ENCODE data around the gene CXXC1. TPM values are rescaled to one million over a fixed set of nuclear protein-coding genes. Genes with fewer than 3 reads are reported as not detected.

The CXXC1 gene
- total and polyA plus RNA-seq, 2 experiments from 2014 or later: 37.9 to 39.2 TPM

DNA sequence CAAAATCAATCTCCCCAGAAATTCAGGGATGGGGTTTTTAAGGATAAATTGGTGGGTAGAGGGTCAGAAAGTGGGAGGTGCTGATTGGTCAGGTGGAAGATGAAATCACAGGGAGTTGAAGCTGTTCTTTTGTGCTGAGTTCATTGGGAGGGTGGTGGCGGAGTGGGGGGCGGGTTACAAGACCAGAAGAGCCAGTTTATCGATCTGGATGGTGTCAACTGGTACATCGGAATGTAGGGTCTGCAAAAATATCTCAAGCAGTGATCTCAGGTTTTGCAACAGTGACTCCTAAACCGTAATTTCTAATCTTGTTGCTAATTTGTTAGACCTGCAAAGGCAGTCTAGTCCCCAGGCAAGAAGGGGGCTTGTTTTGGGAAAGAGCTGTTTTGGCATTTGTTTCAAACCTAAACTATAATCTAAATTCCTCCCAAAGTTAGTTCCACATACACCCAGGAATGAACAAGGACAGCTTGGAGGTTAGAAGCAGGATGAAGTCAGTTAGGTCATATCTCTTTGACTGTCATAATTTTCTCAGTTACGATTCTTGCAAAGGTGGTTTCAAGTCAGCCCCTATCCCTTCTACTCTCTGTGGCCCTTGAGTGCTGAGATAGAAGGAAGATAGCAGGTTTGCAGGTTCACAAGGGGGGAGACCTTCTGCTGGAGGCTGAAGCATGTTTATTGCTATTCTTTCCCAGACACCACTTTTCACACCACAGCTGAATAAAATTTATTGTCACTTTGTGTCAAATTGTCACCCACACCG, 12.3 kb upstream of the CXXC1 start:
- no peaks in the 10 kb centered on the region for H3K36me3 ChIP-seq (ENCODE audit: low read depth)
- 39 to 53% methylated on average over 7 of the region's 7 CpGs for WGBS, 2 experiments (ENCODE audit: low coverage in 1 of 2, low lambda C conversion rate in 2 of 2, missing lambda C conversion rate in 2 of 2)
- no peak overlapping the region for H3K27ac ChIP-seq
- no peaks in the 10 kb centered on the region for H3F3A ChIP-seq (ENCODE audit: insufficient read depth)
- DNase-seq: no peak
- H3K9ac ChIP-seq: no peak overlapping the region
- H3K4me3 ChIP-seq: no peak overlapping the region
- no peaks in the 10 kb centered on the region for H3K4me1 ChIP-seq (ENCODE audit: insufficient read depth)
- TF ChIP-seq EZH2phosphoT487 (IDR thresholded peaks at IDR 0.05; ENCODE audit: insufficient read depth, low read depth) (no peak), EZH2 (IDR thresholded peaks at IDR 0.05; ENCODE audit: insufficient read depth, poor library complexity, severe bottlenecking) (no peak)
- H3K9me3 ChIP-seq (ENCODE audit: low read depth): no peaks in the 10 kb centered on the region
- H3K79me2 ChIP-seq (ENCODE audit: insufficient read depth): no peaks in the 10 kb centered on the region
- no peak overlapping the region for H2AFZ ChIP-seq
- H4K20me1 ChIP-seq (ENCODE audit: insufficient read depth): no peaks in the 10 kb centered on the region
- peaks cover 14% of the 10 kb centered on the region for H3K27me3 ChIP-seq (replicated peaks; ENCODE audit: insufficient read depth)
- no peak overlapping the region for H3K4me2 ChIP-seq (ENCODE audit: unreplicated experiment)
- in situ Hi-C loops (cut with MboI): no loop called here
- no peaks in the 10 kb centered on the region for H3K9me2 ChIP-seq (ENCODE audit: insufficient read depth)

DNA sequence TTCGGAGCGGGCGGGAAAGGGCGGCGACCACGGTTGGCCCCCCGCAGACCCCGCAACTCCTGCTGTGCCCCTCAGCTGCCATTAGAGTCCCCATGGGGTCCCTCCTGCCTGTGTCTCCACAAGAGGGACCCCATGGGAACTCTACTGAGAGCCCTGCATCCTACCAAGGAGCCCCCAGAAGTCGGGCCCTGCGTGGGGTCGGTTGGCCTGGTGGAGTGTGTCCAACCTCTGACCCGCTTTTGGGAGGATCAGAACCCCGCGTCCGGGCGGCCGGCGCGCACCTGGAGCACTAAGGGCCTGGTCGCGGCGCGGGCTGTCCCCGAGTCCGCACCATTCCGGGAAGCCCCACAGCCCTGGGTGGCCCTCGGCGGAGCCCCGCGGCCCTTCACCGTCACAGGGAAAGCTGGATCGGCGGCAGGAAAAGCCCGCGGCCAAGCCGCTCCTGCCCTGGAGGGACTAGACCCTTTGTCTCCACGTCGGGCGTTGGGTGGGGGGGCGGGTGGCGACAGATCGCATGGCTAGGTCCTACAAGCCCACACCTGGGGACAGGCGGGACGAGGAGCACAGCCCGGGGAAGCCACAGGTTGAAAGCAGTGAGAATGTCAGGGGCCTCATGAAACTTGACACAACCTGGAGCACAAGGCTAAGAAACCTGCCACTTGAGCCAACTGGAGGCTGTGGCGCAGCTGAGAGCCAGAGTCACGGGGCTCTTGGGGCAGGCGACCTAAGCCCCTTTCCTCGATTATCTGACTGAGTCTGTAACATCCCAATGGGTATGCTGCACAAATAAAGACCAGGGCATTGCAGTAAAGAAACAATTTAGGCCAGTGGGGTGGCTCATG, 11.2 kb upstream of the CXXC1 start:
- no peaks in the 10 kb centered on the region for H3K9me3 ChIP-seq (ENCODE audit: low read depth)
- H4K20me1 ChIP-seq (ENCODE audit: insufficient read depth): no peaks in the 10 kb centered on the region
- H3F3A ChIP-seq (ENCODE audit: insufficient read depth): no peaks in the 10 kb centered on the region
- H3K9ac ChIP-seq: no peak overlapping the region
- TF ChIP-seq EZH2phosphoT487 (IDR thresholded peaks at IDR 0.05; ENCODE audit: insufficient read depth, low read depth) (no peak), EZH2 (IDR thresholded peaks at IDR 0.05; ENCODE audit: insufficient read depth, poor library complexity, severe bottlenecking) (no peak)
- H3K27ac ChIP-seq: no peak overlapping the region
- no peaks in the 10 kb centered on the region for H3K4me1 ChIP-seq (ENCODE audit: insufficient read depth)
- no peaks in the 10 kb centered on the region for H3K79me2 ChIP-seq (ENCODE audit: insufficient read depth)
- H3K4me2 ChIP-seq (ENCODE audit: unreplicated experiment): peak overlapping the region; percentile 96
- no peaks in the 10 kb centered on the region for H3K9me2 ChIP-seq (ENCODE audit: insufficient read depth)
- in situ Hi-C loops (cut with MboI): no loop called here
- H3K27me3 ChIP-seq (replicated peaks; ENCODE audit: insufficient read depth): peaks cover 9% of the 10 kb centered on the region
- whole genome bisulfite sequencing, 2 experiments (ENCODE audit: low coverage in 1 of 2, low lambda C conversion rate in 2 of 2, missing lambda C conversion rate in 2 of 2): 31 to 36% methylated on average over 47 to 48 of the region's 49 CpGs
- H3K36me3 ChIP-seq (ENCODE audit: low read depth): no peaks in the 10 kb centered on the region
- peak overlapping the region; percentile 76 for H3K4me3 ChIP-seq
- H2AFZ ChIP-seq: peak overlapping the region; percentile 99
- DNase-seq: no peak

DNA sequence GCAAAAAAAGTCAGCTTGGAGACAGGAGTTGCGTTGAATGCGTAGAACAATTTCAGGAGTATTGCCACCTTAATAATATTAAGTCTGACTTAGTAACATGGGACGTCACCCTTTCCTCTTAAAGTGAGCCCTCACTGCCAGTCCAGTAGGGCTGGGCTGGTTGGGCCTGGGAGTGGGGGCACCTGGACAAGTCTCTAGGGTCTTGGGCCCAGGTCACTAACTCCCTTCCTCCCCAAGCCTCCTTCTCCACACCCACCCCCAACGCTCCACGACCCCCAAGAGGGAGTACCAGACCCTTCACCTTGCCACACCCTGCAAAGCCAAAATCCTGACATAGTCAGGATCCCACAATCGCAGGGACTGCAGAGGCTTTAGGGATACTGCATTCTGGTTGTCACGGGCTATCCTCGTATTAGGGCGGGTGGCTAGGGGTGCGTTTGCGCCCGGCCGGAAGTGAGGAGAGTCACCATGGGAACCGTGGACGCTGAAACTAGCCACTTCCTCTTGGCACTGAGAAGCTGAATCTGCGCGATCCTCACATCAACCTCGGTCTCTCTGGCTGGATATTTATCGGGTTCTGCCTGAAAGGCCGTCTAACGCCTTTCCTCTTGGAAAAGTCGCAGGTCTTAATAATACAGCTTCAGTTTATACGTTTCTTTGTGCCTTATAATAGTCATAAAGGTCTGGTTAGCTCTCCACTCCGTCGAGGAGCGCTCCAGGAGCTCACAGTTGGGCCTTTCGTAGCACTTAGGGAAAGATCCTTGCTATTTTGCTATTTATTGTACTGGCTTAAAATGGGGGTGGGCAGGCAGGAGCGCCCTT, 10.3 kb upstream of the CXXC1 start:
- peak overlapping the region; percentile 96 for H3K4me2 ChIP-seq (ENCODE audit: unreplicated experiment)
- whole genome bisulfite sequencing, 2 experiments (ENCODE audit: low coverage in 1 of 2, low lambda C conversion rate in 2 of 2, missing lambda C conversion rate in 2 of 2): 7 to 8% methylated on average over 28 of the region's 28 CpGs
- H3K79me2 ChIP-seq (ENCODE audit: insufficient read depth): no peaks in the 10 kb centered on the region
- no peaks in the 10 kb centered on the region for H4K20me1 ChIP-seq (ENCODE audit: insufficient read depth)
- no peaks in the 10 kb centered on the region for H3K36me3 ChIP-seq (ENCODE audit: low read depth)
- peaks cover 4% of the 10 kb centered on the region for H3K27me3 ChIP-seq (replicated peaks; ENCODE audit: insufficient read depth)
- peak overlapping the region; percentile 29 for H3K9ac ChIP-seq
- H3K9me2 ChIP-seq (ENCODE audit: insufficient read depth): no peaks in the 10 kb centered on the region
- no peaks in the 10 kb centered on the region for H3K9me3 ChIP-seq (ENCODE audit: low read depth)
- H3K4me1 ChIP-seq (ENCODE audit: insufficient read depth): no peaks in the 10 kb centered on the region
- H3K27ac ChIP-seq: no peak overlapping the region
- no peak for TF ChIP-seq EZH2 (IDR thresholded peaks at IDR 0.05; ENCODE audit: insufficient read depth, poor library complexity, severe bottlenecking)
- no peak for TF ChIP-seq EZH2phosphoT487 (IDR thresholded peaks at IDR 0.05; ENCODE audit: insufficient read depth, low read depth)
- peak; percentile 87 for DNase-seq
- in situ Hi-C loops (cut with MboI): no loop called here
- H3F3A ChIP-seq (ENCODE audit: insufficient read depth): no peaks in the 10 kb centered on the region
- peak overlapping the region; percentile 76 for H3K4me3 ChIP-seq
- peak overlapping the region; percentile 99 for H2AFZ ChIP-seq

DNA sequence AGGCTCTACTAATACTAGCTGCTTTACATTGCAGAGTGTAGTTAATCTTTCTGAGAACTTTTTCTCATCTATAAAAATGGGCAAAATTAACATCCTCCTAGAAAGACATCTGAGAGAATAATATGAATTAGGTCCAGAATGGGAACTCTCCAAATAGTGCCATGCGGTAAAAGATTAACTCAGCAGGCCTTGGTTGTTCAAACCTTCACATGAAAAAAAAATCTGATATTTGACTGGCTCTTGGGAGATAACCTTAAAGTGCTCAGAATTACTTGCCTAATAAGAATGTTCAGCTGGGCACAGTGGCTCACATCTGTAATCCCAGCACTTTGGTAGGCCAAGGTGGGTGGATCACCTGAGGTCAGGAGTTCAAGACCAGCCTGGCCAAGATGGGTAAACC, 5.5 kb upstream of the CXXC1 start:
- TF ChIP-seq EZH2phosphoT487 (IDR thresholded peaks at IDR 0.05; ENCODE audit: insufficient read depth, low read depth): no peak
- no peak for TF ChIP-seq EZH2 (IDR thresholded peaks at IDR 0.05; ENCODE audit: insufficient read depth, poor library complexity, severe bottlenecking)
- Histone ChIP-seq H3K36me3 (ENCODE audit: low read depth) (no peaks in the 10 kb centered on the region), H3K9me3 (ENCODE audit: low read depth) (no peaks in the 10 kb centered on the region), H4K20me1 (ENCODE audit: insufficient read depth) (no peaks in the 10 kb centered on the region), H3K4me2 (ENCODE audit: unreplicated experiment) (no peak overlapping the region), H2AFZ (no peak overlapping the region), H3K27ac (no peak overlapping the region), H3K9me2 (ENCODE audit: insufficient read depth) (no peaks in the 10 kb centered on the region), H3K9ac (no peak overlapping the region), H3F3A (ENCODE audit: insufficient read depth) (no peaks in the 10 kb centered on the region), H3K4me1 (ENCODE audit: insufficient read depth) (no peaks in the 10 kb centered on the region), H3K79me2 (ENCODE audit: insufficient read depth) (no peaks in the 10 kb centered on the region), H3K27me3 (replicated peaks; ENCODE audit: insufficient read depth) (no peaks in the 10 kb centered on the region), H3K4me3 (no peak overlapping the region)
- WGBS, 2 experiments (ENCODE audit: low coverage in 1 of 2, low lambda C conversion rate in 2 of 2, missing lambda C conversion rate in 2 of 2): 91 to 95% methylated on average over 1 of the region's 1 CpG
- DNase-seq: no peak
- in situ Hi-C loops (cut with MboI): no loop called here

Measured in GM23248 (cell line).